OCI-LY3 (cell line): ENCODE measurements around the gene KLHDC7A.

ENCODE experiments used
- CTCF ChIP-seq: fragments of 200-600, 300-600 bp; sonication (generic); IDR thresholded peaks from 2 replicates; pipeline ENCODE4 v1.5.1; 2014; ENCODE audit warnings: antibody characterized with exemption, low read length, low read depth
- EZH2phosphoT487 ChIP-seq: fragments of 200-600 bp; shearing (Covaris generic); IDR thresholded peaks from 2 replicates; pipeline ENCODE4 v1.6.1; 2018; ENCODE audit warnings: antibody characterized with exemption, mixed run types, low read depth

DNA sequence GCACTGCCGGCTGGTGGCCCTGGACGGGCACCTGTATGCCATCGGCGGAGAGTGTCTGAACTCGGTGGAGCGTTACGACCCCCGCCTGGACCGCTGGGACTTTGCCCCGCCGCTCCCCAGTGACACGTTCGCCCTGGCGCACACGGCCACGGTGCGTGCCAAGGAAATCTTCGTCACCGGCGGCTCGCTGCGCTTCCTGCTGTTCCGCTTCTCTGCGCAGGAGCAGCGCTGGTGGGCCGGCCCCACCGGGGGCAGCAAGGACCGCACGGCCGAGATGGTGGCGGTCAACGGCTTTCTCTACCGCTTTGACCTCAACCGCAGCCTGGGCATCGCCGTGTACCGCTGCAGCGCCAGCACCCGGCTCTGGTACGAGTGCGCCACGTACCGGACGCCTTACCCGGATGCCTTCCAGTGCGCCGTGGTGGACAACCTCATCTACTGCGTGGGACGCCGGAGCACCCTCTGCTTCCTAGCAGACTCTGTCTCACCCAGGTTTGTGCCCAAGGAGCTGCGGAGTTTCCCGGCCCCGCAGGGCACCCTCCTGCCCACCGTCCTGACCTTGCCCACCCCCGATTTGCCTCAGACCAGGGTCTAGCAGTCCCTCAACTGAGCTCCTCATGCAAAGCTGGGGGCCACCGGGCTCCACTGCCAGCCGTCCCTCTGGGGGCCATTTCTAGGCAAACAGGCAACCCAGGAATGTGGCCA is 2.1 kb downstream of the KLHDC7A start:
- TF ChIP-seq EZH2phosphoT487 = no peak
- no peak for TF ChIP-seq CTCF
